Measurements from ENCODE around the gene PRKAG2.
A peak's percentile ranks its signal among the peaks of the same experiment; 100 is the strongest.

PRKAG2 gene

DNA sequence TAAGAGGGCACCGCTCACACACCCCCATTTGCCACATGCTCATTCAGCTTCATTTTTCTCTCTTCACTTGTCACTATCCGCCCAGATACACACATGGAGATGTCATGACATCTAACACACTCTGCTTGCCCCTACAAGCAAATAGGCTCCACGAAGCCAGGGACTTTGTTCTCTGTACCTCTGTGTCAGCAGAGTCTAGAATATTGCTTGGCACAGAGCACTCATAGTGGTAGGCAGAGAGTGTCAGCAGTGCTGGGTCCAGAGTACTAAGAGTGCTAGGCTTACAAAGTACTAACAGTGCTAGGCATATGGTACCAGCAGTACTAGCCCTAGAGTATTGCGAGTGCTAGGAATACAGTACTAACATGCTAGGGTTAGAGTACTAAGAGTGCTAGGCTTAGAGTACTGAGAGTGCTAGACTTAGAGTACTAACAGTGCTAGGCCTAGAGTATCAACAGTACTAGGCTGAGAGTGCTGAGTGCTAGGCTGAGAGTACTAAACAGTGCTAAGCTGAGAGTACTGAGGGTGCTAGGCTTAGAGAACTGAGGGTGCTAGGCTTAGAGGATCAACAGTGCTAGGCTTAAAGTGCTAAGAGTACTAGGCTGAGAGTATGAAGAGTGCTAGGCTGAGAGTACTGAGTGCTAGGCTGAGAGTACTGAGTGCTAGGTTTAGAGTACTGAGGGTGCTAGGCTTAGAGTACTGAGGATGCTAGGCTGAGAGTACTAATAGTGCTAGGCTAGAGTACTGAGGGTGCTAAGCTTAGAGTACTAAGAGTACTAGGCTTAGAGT lies 166.1 kb downstream of the PRKAG2 start:
- DNase-seq (ENCODE audit: low spot score) = no peak

DNA sequence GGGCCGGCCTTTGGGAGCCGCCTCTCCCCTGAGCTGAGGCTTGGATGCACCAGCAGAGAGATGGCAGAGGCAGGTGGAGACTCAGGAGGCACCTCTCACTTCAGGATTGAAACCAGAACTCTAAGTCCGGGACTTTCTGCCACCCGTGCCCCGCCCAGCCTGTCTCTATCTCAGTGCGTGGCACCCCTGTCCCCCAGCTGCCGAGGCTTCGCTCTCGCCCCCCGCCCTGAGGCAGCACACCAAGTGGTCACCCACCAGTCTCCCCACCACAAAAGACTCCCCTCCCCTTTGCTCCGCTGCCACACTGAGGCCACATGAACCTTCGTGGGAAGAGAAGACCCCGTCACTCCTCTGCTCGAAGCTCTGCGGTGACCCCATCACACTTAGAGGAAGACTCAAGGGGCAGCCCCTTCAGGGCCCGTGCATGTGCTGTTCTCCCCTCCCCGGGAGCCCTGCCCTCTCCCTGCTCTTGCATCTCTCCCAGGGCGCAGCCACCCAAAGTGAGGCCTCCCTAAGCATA lies 166.7 kb downstream of the PRKAG2 start:
- DNase-seq (ENCODE audit: low spot score) = no peak

DNA sequence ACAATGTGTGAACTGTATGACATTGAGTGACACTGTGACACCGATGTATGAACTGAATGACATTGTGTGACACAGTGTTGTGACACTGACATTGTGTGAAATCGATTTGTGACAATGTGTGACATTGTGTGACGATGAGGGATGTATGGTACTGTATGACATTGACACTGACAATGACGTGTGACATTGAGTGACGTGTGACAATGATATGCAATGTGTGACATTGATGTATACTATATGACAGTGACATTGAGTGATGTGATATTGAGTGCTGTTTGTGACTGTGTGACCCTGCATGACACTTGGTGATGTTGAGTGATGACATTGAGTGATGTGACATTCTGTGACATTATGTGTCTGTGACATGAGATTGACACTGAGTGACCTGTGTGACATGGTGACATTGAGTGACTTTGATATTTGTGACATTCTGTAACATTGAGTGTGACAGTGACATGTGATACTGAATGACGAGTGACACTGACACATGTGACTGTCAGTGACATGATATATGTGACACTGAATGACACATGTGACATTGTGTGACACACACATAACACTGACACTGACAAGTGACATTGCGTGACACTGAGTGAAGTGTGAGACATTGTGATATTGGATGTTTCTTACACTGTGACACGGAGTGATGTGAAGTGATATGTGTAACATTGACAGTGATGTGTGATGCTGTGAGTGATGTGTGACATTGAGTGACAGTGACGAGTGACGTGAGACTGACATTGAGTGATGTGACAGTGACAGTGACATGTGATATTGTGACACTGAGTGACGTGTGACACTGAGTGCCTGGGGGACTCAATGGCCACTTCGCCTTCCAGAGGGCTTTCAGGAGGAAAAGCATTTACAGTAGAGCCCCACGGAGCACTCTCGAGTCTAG lies 167.5 kb downstream of the PRKAG2 start:
- DNase-seq (ENCODE audit: low spot score) = no peak

DNA sequence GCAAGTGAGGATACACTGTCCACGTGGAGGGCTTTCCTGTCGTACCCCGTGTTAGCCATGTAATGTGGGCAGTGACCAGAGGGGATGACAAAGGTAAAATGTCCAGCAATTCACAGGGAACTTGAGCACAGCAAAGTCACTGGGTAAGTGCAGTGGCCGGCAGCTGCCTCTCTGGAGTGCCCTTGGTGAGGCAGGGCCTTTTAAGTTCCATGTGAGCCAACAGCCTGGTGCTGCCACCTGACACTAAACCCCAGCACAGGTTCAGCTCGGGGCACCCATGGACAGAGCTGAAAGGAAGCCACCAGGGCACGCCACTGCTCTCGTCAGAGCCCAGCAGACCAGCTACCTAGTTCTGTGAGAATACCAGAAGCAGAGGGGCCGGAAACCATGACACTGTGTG lies 168.3 kb downstream of the PRKAG2 start:
- DNase-seq (ENCODE audit: low spot score) = no peak

DNA sequence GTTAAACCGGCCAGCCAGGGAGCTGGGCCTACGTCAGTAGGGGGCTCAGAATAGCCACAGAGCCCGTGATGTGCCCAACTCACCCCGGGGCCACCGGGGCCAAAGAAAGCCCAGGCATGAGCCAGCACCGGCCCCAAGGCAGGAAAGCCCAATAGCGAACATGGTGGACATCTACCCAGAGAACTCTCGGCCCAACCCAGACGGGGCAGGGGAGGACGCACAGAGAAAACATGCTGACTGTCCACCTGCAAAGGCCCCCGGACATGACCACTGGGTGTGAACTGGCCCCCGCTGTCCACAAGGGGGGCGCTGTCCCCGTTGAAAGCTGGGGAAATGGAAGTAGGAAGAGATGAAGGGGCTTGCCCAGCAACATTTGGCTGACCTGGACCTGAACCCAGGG lies 169.2 kb downstream of the PRKAG2 start:
- DNase-seq (ENCODE audit: low spot score) = no peak

DNA sequence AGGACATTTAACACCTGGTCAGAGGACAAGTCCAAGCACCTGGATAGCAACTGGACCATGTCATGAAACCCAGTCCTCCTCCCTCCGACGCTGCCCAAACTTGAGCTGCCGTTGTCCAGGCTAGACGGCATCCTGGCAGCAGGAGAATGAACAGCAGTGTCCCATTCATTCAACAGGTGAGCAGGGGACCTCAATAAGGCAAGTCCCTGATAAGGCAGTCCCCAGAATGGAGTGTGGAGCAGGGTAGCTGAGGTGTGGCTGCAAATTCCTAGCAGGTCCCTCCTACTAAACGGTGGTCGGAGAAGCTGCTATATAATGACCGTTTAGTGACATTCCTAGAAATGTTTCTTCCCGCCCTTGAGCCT lies 169.8 kb downstream of the PRKAG2 start:
- DNase-seq (ENCODE audit: low spot score) = no peak

DNA sequence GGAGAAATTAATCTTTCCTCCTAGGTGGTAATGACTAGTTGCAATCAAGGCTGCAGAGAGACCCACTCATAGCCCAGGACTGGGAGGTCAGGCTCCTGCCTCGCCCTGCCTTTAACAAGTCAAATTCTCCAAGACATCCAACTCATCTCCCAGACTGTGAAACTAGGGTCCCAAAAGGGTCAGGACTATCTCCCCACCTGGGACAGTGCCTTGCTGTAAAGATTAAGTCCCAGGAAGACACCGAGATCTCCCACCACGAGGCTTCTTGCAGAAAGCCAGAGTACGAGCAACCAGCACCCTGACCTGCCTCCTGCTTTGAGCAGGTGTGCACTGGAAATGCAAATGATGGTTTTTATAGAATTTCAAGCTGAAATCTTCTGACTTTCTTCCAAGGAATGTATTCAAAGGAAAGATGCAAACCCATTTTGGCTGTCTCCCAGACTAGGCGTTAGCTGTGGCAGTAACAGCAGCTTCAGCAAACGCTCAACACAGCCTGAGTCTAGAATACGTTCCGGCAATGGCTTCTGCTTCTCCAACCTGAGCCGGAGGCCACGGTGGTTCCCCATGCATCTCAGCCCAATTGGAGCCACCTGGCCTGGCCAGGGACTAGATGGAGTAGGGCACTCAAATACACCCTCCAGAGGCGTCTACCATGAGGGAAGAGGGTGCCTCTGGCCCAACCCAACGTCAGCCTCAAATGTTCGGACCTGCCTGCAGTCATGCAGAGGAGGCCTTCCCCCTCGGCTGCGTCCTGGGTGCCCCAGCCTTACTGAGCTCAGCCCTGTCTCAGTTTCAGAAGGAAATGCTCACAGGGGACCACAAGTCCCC lies 170.4 kb downstream of the PRKAG2 start:
- no peak for DNase-seq (ENCODE audit: low spot score)

DNA sequence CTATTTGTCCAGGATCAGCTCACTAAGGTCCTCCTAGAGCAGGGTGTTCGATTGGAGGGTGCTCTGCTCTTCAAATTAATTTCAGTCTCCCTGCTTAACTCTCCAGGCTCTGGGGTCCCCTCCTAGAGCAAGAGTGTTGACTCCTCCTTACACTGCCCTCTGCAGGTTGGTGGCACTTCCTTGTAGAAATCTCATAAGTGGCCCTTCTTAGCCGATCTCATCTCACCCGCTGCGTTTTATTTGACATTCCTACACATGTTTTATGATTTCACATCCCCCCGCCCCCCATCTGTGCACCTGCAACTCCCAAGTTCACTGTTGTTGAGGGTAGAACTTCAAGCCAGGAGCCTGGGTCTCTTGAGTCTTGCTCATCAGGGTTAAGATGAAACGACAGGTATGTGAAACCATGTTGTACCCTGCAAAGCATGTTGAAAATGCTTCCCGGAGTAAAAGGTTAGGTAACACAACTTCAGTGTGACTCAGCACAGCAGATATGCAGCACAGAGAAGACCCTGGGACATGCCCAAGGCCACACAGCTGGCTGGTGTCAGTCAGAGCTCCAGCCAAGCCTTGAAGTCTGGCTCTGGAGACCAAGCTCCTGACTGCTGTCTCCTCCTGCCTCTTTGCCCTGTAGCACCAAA lies 171.2 kb downstream of the PRKAG2 start:
- no peak for DNase-seq (ENCODE audit: low spot score)

DNA sequence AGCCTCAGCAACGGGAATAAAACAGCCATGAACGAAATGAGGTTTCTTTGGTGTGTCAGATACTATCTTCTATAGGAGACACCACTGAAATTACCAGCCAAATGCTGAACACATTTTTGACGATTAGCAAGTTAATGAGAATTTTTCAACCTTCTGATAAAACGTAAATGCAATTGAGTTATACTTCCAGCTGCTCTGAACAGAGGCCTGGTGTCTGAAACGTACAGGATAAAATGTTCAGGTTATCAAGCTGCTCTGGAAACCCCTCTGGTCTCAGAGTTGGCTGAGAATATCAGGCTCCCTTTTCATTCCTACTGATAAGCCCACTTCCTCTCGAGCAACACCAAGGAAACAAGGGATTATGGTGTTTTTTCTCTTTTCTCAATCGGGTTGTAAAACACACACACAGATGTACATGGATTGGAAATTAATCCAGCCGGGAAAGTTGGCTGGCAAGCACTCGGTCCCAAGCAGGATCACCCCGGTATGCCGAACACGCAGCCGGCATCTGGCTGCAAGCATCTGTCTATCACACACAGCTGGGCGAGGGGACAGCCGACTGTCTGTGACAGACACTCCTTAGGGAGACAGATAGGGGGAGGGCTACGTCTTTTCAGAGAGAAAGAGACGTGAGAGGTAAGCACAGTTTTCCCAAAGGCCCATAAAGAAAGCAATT lies 171.8 kb downstream of the PRKAG2 start:
- no peak for DNase-seq (ENCODE audit: low spot score)

DNA sequence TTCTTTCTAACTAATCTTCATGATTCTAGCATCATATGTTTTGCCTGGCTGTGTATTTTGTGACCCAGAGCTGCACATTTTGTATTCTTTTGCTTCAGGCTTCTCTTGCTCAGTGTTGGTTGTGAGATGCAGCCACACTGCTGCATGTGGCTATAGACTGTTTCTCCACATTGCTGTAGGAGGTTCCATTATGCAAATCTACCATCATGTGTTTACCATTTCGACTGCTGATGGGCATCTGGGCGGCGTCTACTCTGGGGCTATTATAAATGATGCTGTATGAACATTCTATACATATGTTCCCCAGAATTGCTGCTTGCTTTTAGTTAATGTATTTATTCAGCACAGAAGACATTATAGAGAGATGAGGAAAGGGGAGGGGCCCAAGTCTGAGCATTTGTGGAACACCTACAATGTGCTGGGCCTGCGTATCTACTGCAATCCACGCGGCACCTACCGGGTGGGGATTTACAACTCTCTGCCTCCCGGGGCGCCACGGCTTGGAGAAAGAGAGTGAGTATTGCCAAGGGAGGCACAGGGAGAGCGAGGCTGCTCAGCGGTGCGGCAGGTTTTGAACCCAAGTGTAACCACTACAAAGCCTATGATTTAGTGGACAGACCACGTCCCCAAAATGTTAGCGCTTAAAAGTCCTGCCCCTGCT lies 172.5 kb downstream of the PRKAG2 start:
- DNase-seq (ENCODE audit: low spot score) = no peak

DNA sequence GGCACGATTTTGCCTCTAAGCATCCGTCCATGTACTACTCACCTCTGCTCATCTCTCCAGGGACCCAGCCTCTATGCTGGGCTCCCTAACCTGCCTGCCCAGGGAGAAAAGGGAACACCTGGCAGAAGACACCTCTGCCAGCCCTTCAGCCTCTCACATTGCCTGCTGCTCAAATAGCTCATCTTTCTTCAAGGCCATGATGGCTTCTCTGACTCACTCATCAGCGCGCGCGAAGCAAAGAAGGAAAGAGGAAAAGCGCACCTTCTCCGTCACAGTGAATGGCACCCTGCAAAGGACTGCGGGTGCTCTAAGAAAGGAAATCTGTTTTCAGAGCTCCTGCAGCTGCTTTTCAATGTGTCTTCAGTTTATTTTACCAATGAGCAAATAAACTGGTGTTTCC lies 174.0 kb downstream of the PRKAG2 start:
- no peak for DNase-seq (ENCODE audit: low spot score)

DNA sequence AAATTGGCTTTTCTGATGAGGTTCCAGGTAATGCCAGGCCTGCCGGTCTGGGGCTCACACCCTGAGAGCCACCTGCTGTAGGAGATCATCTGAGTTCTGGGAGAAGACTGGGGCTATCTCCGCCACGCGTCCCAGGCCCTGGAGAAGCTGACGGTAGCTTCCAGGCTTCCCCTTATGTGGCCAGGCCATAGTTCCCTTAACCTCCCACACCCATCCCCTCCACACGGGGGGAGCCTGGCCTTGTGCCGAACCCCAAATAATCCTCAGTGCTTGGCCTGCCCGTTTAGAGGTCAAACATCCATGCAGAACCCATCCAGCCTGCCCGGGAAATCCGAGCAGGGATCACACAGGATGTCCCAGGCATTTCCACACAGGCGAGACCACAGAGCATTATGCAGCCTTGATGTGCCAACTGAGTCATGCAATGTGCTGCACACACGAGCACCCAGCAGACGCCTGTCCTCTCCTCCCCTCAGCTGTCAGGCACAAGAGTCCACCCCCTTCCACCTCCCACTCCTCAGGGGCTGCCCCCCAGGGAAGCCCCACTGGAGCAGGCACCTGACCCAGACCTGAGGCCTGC lies 176.2 kb downstream of the PRKAG2 start:
- no peak for DNase-seq (ENCODE audit: low spot score)

DNA sequence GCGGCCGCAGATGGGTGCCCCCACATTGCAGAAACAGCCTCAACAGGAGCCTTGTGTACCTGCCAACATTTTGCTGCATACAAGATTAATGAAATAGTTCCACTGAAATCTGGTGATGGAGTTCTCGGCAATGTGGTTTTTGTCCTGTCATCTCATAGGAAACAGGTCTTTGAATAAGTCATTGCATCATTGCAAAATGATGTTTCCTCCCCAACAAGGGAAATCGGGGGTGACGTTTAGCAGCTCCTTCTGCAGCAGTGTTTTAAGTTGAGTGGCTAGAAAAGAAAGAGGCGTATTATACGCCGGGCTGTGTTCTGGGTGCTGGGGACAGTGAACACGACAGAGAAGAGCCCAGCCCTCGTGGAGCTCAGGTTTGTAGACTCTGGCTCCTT lies 177.0 kb downstream of the PRKAG2 start:
- no peak for DNase-seq (ENCODE audit: low spot score)

DNA sequence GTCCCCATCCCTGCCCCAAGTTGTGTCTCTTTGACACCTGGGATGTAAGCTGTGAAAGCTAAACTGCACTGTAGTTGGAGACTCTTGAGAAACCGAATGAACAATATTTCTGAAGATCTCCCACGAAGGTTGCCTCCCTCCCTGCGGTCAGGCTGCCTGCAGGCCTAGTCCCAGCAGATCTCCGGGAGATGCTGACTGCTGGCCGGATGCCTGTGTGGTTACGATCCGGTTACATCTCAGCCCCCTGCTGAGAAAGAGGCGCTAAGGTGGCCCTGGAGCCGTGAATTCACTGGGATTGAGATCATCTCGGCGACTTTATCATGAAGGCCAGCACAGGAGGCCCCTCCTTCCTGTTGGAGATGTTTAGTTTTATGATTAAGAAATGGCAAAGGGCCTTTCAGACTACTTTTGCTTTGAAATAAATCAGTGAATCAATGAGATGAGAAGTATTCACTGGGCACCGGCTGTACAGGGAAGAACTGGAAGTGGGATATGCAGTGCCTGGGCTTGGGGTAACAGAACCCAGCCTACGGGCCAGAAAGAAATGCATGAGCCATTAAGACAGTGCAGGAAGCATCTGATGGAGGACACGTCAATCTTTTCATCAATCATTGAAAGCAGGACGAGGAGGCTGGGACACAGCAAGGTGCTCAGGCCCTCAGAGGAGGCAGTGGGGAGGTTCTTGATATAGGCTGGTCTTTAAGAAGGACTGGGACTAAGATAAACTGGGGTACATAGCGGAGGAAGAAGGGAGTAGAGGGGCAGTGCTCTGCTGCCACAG lies 177.6 kb downstream of the PRKAG2 start:
- no peak for DNase-seq (ENCODE audit: low spot score)

DNA sequence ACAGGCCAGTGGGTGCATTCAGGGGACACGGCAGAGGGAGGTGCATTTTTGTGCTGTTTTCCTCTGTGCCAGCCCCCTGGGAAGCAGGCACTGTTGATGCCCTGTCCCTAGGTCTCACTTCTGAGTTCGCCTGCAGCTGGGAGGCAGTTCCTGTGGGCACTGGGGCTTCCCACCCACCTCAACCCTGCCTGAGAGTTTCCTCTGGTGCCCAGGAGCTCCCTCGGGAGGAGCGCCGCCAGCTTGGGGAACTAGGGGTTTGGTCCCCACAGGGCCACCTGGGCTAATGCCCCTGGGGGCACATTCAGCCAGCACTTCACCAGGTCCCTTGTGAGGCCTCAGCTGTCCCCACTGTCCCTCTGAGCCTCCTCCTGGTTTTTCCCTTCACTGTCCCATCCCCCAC lies 179.0 kb downstream of the PRKAG2 start:
- DNase-seq (ENCODE audit: low spot score) = no peak

DNA sequence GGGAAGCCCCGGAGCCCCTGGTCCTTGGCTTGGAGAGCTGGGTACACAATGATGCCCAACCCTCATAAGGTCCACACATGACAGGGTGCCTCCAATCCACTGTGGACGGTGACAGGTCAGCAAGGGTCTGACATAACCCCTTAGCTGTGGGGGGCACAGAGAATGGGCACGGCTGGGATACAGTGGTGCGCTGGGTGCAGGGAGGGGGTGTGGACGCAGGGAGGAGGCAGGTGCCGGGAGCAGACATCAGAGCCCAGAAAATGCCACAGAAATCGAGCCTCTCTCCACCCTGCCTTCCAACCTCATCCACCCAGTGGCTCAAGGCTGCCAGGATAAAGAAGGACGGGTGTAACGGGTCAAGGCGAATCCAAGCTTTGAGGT lies 179.4 kb downstream of the PRKAG2 start:
- DNase-seq (ENCODE audit: low spot score) = no peak

DNA sequence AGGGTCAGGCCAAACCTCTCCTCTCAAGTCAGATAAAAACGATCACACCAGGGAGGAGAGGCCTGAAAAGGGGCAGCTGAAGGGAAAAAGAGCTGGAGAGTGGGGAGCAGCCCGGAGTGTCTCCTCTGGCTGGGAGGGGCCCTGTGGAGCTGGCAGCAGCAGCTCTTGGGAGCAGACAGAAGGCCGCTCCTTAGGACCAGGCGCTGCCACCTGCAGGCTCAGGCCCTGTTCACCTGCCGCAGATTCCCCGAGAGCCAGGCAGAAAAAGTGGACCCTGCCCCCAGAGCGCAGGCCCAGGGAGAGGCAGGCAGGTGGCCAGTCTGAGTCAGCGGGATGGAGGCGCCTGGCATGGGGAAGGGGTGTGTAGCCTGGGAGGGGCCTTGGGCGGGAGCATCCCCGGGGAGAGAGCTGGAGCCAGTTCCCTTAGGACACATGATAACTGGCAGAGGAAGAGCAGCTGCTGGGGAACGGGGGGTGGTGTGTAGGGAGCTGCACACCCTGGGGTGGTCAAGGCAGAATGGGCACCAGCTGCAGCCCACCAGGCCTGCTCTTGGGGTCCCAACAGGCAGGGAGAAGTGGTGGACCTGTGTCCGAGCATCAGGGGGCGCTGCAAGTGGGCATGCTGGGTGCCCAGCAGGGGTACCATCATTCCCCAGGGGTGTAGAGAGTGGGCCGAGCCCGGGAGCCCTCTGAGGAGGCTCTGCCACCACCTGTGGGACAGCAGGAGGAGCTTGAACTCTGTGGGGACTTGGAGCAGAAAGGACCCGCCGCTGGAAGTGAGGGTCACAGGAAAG lies 180.0 kb downstream of the PRKAG2 start:
- DNase-seq (ENCODE audit: low spot score) = no peak

DNA sequence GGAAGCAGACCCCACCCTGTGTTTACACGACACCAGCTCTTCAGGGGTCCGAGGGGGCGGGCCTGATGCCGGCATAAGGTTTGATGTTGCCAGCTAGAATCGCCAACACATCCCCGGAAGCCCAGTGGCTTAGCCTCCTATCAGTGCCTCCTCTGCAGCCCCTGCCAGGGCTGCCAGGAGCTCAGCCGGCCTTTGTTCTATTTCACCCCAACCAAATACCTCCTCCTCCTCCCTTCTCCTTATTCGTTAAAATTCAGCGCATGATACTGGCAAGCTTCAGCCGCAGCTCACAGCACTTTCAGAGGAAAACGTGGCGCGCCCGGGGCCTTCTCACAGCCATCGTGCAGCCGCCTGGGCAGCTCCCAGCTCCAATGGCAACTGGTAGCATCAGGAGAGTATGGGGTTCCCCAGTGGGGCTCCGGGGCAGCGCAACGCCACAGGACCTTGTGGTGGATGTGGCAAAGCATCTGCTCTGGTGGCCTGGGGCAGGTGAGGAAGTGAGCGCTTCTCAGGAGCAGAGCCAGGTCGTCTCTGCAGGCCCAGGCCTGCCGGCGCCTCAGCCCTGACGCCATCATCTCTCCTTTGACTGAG lies 180.9 kb downstream of the PRKAG2 start:
- DNase-seq (ENCODE audit: low spot score) = peak; percentile 48
